Astrocyte (in vitro differentiated cells and primary cell): ENCODE results near the gene CCDC177. TPM values are rescaled to one million over a fixed set of nuclear protein-coding genes. Genes with fewer than 3 reads are reported as not detected.

Experiments used
- DNase-seq: peaks from one replicate; pipeline ENCODE4 v3.0.0-alpha.2; 2010; ENCODE audit warnings: low read depth
- FAIRE-seq: peaks from 2 replicates; lab custom pipeline; 2011; peaks lifted over from hg19 to GRCh38; lab: Jason Lieb, UNC
- H2AFZ ChIP-seq: 2 replicates; pipeline ENCODE4 v1.6.0; 2012; ENCODE audit warnings: low read depth, low read length, inconsistent platforms
- H3K27ac ChIP-seq: 2 replicates; pipeline ENCODE4 v1.5.1; 2011; ENCODE audit warnings: low read depth, low read length, inconsistent platforms
- H3K27me3 ChIP-seq: 2 replicates; pipeline ENCODE4 v1.6.0; 2011; ENCODE audit warnings: low read length, inconsistent platforms; ENCODE audit not compliant: insufficient read depth
- H3K36me3 ChIP-seq: 2 replicates; pipeline ENCODE4 v1.5.1; 2011; ENCODE audit warnings: low read length, inconsistent platforms; ENCODE audit not compliant: insufficient read depth
- H3K4me1 ChIP-seq: 2 replicates; pipeline ENCODE4 v1.5.1; 2011; ENCODE audit warnings: low read length, inconsistent platforms; ENCODE audit not compliant: insufficient read depth
- H3K4me2 ChIP-seq: 2 replicates; pipeline ENCODE4 v1.6.0; 2012; ENCODE audit warnings: low read length, inconsistent platforms
- H3K4me3 ChIP-seq: 2 replicates; pipeline ENCODE4 v1.5.1; 2011; ENCODE audit warnings: low read depth, mild to moderate bottlenecking, low read length, inconsistent platforms; ENCODE audit not compliant: insufficient read depth
- H3K79me2 ChIP-seq: 2 replicates; pipeline ENCODE4 v1.6.0; 2012; ENCODE audit warnings: mild to moderate bottlenecking, low read length, inconsistent platforms; ENCODE audit not compliant: insufficient read depth
- H3K9ac ChIP-seq: 2 replicates; pipeline ENCODE4 v1.6.0; 2012; ENCODE audit warnings: mild to moderate bottlenecking, low read length, inconsistent platforms
- H3K9me3 ChIP-seq: 2 replicates; pipeline ENCODE4 v1.5.1; 2012; ENCODE audit warnings: low read depth, mild to moderate bottlenecking, low read length, inconsistent platforms; ENCODE audit not compliant: insufficient read depth
- H4K20me1 ChIP-seq: 2 replicates; pipeline ENCODE4 v1.6.0; 2012; ENCODE audit warnings: low read length, inconsistent platforms; ENCODE audit not compliant: insufficient read depth
- H3K27ac Mint-ChIP-seq: one replicate; pipeline ENCODE4 v1.8.0; 2021; ENCODE audit warnings: mild to moderate bottlenecking, mixed read lengths; ENCODE audit not compliant: unreplicated experiment
- H3K27me3 Mint-ChIP-seq: one replicate; pipeline ENCODE4 v1.8.0; 2021; ENCODE audit warnings: low read depth, mixed read lengths; ENCODE audit not compliant: unreplicated experiment
- H3K36me3 Mint-ChIP-seq: one replicate; pipeline ENCODE4 v1.8.0; 2021; ENCODE audit warnings: low read depth, mixed read lengths; ENCODE audit not compliant: unreplicated experiment
- H3K4me1 Mint-ChIP-seq: one replicate; pipeline ENCODE4 v1.8.0; 2021; ENCODE audit warnings: low read depth, mixed read lengths; ENCODE audit not compliant: unreplicated experiment
- H3K4me3 Mint-ChIP-seq: one replicate; pipeline ENCODE4 v1.8.0; 2021; ENCODE audit warnings: mild to moderate bottlenecking, moderate library complexity, mixed read lengths; ENCODE audit not compliant: unreplicated experiment
- H3K9me3 Mint-ChIP-seq: one replicate; pipeline ENCODE4 v1.8.0; 2021; ENCODE audit warnings: mild to moderate bottlenecking, mixed read lengths; ENCODE audit not compliant: unreplicated experiment
- EZH2 ChIP-seq: IDR thresholded peaks from 2 replicates; pipeline ENCODE4 v1.6.1; 2012; ENCODE audit warnings: mild to moderate bottlenecking, low read length, inconsistent platforms; ENCODE audit not compliant: insufficient read depth
- total RNA-seq: library from RNA; stranded (reverse); gene quantifications from 2 replicates; pipeline ENCODE4 v1.2.1, GENCODE V29; 2021
- TF ChIP-seq, protein P1 (sequence below): IDR thresholded peaks from 2 replicates; pipeline ENCODE4 v1.5.1; 2011; ENCODE audit warnings: low read depth, mild to moderate bottlenecking, inconsistent platforms, low read length, moderate library complexity; ENCODE audit not compliant: insufficient read depth

The CCDC177 gene
- total RNA-seq, 1 donor from 2014 or later = not detected

DNA sequence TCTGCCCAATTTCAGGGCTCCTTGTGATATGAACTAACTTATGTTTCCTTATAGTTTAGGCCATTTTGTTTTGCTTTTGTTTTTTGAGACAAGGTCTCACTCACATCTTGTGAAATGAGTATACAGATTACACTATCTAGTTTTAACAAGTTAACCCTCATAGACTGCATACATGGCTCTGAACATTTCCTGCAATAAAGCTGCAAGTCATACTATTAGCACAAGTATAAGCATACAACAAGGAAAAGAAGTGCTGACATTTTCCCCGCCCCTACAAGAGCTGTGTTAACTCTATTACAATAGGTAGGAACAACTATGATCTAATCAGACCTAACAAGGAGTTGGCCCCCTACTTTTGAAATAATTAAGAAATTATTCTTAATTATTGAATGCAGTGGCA lies 35.9 kb downstream of the CCDC177 start:
- Histone ChIP-seq H3K4me2 (no peak overlapping the region), H3K27ac (no peak overlapping the region), H3K9me3 (no peaks in the 10 kb centered on the region), H3K4me3 (no peak overlapping the region), H3K9ac (no peak overlapping the region), H3K27me3 (peaks cover 2% of the 10 kb centered on the region), H3K36me3 (no peaks in the 10 kb centered on the region), H4K20me1 (no peaks in the 10 kb centered on the region), H3K79me2 (no peaks in the 10 kb centered on the region), H2AFZ (no peak overlapping the region), H3K4me1 (no peaks in the 10 kb centered on the region)
- no peaks in the 10 kb centered on the region for H3K9me3 Mint-ChIP-seq
- peaks cover 3% of the 10 kb centered on the region for H3K4me1 Mint-ChIP-seq
- TF ChIP-seq, protein P1, sequence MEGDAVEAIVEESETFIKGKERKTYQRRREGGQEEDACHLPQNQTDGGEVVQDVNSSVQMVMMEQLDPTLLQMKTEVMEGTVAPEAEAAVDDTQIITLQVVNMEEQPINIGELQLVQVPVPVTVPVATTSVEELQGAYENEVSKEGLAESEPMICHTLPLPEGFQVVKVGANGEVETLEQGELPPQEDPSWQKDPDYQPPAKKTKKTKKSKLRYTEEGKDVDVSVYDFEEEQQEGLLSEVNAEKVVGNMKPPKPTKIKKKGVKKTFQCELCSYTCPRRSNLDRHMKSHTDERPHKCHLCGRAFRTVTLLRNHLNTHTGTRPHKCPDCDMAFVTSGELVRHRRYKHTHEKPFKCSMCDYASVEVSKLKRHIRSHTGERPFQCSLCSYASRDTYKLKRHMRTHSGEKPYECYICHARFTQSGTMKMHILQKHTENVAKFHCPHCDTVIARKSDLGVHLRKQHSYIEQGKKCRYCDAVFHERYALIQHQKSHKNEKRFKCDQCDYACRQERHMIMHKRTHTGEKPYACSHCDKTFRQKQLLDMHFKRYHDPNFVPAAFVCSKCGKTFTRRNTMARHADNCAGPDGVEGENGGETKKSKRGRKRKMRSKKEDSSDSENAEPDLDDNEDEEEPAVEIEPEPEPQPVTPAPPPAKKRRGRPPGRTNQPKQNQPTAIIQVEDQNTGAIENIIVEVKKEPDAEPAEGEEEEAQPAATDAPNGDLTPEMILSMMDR = no peak
- no peak for TF ChIP-seq EZH2
- H3K4me3 Mint-ChIP-seq = no peak overlapping the region
- H3K36me3 Mint-ChIP-seq = no peaks in the 10 kb centered on the region
- peaks cover 35% of the 10 kb centered on the region for H3K27me3 Mint-ChIP-seq
- FAIRE-seq (no peak), DNase-seq (no peak)
- no peak overlapping the region for H3K27ac Mint-ChIP-seq

DNA sequence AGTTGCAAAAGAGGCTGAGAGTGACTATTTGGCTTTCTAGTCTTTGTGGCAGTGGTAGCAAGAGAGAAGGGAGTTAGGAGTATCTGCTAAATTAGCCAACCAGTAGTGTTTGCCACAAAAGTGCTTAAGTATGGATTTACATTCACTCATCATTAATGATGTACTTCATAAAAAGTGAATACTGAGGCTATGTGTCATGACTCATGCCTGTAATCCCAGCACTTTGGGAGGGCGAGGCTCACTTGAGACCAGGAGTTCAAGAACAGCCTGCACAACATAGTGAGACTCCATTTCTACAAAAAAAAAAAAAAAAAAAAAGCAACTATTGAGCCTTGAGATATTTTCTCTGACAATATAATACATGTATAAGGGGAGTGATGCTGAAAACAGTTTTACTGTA lies 36.8 kb downstream of the CCDC177 start:
- Mint-ChIP-seq H3K4me3 (no peak overlapping the region), H3K36me3 (no peaks in the 10 kb centered on the region), H3K27ac (no peak overlapping the region), H3K27me3 (peaks cover 36% of the 10 kb centered on the region), H3K4me1 (no peaks in the 10 kb centered on the region), H3K9me3 (no peaks in the 10 kb centered on the region)
- DNase-seq (no peak), FAIRE-seq (no peak)
- no peaks in the 10 kb centered on the region for H3K36me3 ChIP-seq
- no peak overlapping the region for H3K4me3 ChIP-seq
- H3K9me3 ChIP-seq = no peaks in the 10 kb centered on the region
- no peaks in the 10 kb centered on the region for H4K20me1 ChIP-seq
- no peak overlapping the region for H3K9ac ChIP-seq
- peaks cover 2% of the 10 kb centered on the region for H3K27me3 ChIP-seq
- H3K4me2 ChIP-seq = no peak overlapping the region
- H3K79me2 ChIP-seq = no peaks in the 10 kb centered on the region
- TF ChIP-seq, protein P1 = no peak
- no peak for TF ChIP-seq EZH2
- no peaks in the 10 kb centered on the region for H3K4me1 ChIP-seq
- no peak overlapping the region for H3K27ac ChIP-seq
- no peak overlapping the region for H2AFZ ChIP-seq

DNA sequence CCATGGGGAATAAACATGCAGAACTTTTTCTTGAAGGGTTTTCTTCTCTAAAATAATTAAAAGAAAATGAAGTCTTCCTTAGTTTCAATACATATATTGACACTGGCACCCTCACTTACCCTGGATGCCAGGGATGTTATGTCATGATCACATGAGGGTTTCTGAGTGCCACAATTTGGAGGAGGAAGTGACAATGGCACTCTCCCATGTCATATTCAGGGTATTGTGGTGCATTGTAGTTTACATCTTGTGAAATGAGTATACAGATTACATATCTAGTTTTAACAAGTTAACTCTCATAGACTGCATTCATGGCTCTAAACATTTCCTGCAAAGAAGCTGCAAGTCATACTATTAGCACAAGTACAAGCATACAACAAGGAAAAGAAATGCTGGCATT lies 37.7 kb downstream of the CCDC177 start:
- Histone ChIP-seq H4K20me1 (no peaks in the 10 kb centered on the region), H3K36me3 (no peaks in the 10 kb centered on the region), H3K4me2 (no peak overlapping the region), H3K9me3 (no peaks in the 10 kb centered on the region), H3K9ac (no peak overlapping the region), H3K27ac (no peak overlapping the region), H2AFZ (no peak overlapping the region), H3K79me2 (no peaks in the 10 kb centered on the region), H3K4me3 (no peak overlapping the region), H3K27me3 (peaks cover 7% of the 10 kb centered on the region), H3K4me1 (no peaks in the 10 kb centered on the region)
- FAIRE-seq (no peak), DNase-seq (no peak)
- H3K4me3 Mint-ChIP-seq = no peak overlapping the region
- H3K36me3 Mint-ChIP-seq = no peaks in the 10 kb centered on the region
- H3K4me1 Mint-ChIP-seq = no peaks in the 10 kb centered on the region
- TF ChIP-seq EZH2 = no peak
- TF ChIP-seq, protein P1 = no peak
- H3K27ac Mint-ChIP-seq = no peak overlapping the region
- peaks cover 39% of the 10 kb centered on the region for H3K27me3 Mint-ChIP-seq
- H3K9me3 Mint-ChIP-seq = no peaks in the 10 kb centered on the region
